Measurements from ENCODE around the gene CLCNKB. TPM values are rescaled to one million over a fixed set of nuclear protein-coding genes. Genes with fewer than 3 reads are reported as not detected.
A peak's percentile ranks its signal among the peaks of the same experiment; 100 is the strongest.
"Not testable (repeated sequence)": the region's sequence is repeated elsewhere in the genome, so short reads cannot be mapped to it uniquely, and the experiment has no call there.

The CLCNKB gene
- total RNA-seq, 1 experiment from 2014 or later, result not detected

GRCh38 chr1:16053781-16054502 lies 10.4 kb downstream of the CLCNKB start:
- no peak for DNase-seq (ENCODE audit: low read depth)
- in situ Hi-C loops (cut with HindIII; ENCODE audit: low pct_unique_long_range_greater_than_20kb, low sequenced_read_pairs), result no loop called here

GRCh38 chr1:16054598-16055540 lies 11.3 kb downstream of the CLCNKB start:
- in situ Hi-C loops (cut with HindIII; ENCODE audit: low pct_unique_long_range_greater_than_20kb, low sequenced_read_pairs), result no loop called here
- no peak for DNase-seq (ENCODE audit: low read depth)

GRCh38 chr1:16055613-16056520 lies 12.3 kb downstream of the CLCNKB start:
- DNase-seq (ENCODE audit: low read depth), result peak; percentile 72
- in situ Hi-C loops (cut with HindIII; ENCODE audit: low pct_unique_long_range_greater_than_20kb, low sequenced_read_pairs), result no loop called here

GRCh38 chr1:16056521-16056912 lies 12.9 kb downstream of the CLCNKB start:
- in situ Hi-C loops (cut with HindIII; ENCODE audit: low pct_unique_long_range_greater_than_20kb, low sequenced_read_pairs); DNase-seq (ENCODE audit: low read depth): not testable (repeated sequence)

GRCh38 chr1:16057314-16057915 lies 13.8 kb downstream of the CLCNKB start:
- DNase-seq (ENCODE audit: low read depth); in situ Hi-C loops (cut with HindIII; ENCODE audit: low pct_unique_long_range_greater_than_20kb, low sequenced_read_pairs): not testable (repeated sequence)

GRCh38 chr1:16058394-16059120 lies 15.0 kb downstream of the CLCNKB start:
- DNase-seq (ENCODE audit: low read depth); in situ Hi-C loops (cut with HindIII; ENCODE audit: low pct_unique_long_range_greater_than_20kb, low sequenced_read_pairs): not testable (repeated sequence)

- in situ Hi-C loops (cut with HindIII; ENCODE audit: low pct_unique_long_range_greater_than_20kb, low sequenced_read_pairs), result no loop called here
- no peak for DNase-seq (ENCODE audit: low read depth)
Measured at GRCh38 chr1:16061266-16061665, 17.7 kb downstream of the CLCNKB start.

- in situ Hi-C loops (cut with HindIII; ENCODE audit: low pct_unique_long_range_greater_than_20kb, low sequenced_read_pairs); DNase-seq (ENCODE audit: low read depth): not testable (repeated sequence)
Measured at GRCh38 chr1:16061989-16062686, 18.6 kb downstream of the CLCNKB start.

- DNase-seq (ENCODE audit: low read depth); in situ Hi-C loops (cut with HindIII; ENCODE audit: low pct_unique_long_range_greater_than_20kb, low sequenced_read_pairs): not testable (repeated sequence)
Measured at GRCh38 chr1:16062687-16063075, 19.1 kb downstream of the CLCNKB start.

- in situ Hi-C loops (cut with HindIII; ENCODE audit: low pct_unique_long_range_greater_than_20kb, low sequenced_read_pairs), result no loop called here
- no peak for DNase-seq (ENCODE audit: low read depth)
Measured at GRCh38 chr1:16063226-16063829, 19.7 kb downstream of the CLCNKB start.

GRCh38 chr1:16063921-16064320 lies 20.3 kb downstream of the CLCNKB start:
- DNase-seq (ENCODE audit: low read depth), result no peak
- in situ Hi-C loops (cut with HindIII; ENCODE audit: low pct_unique_long_range_greater_than_20kb, low sequenced_read_pairs), result no loop called here

GRCh38 chr1:16064536-16065268 lies 21.1 kb downstream of the CLCNKB start:
- no peak for DNase-seq (ENCODE audit: low read depth)
- in situ Hi-C loops (cut with HindIII; ENCODE audit: low pct_unique_long_range_greater_than_20kb, low sequenced_read_pairs), result no loop called here

GRCh38 chr1:16065269-16065576 lies 21.6 kb downstream of the CLCNKB start:
- DNase-seq (ENCODE audit: low read depth), result no peak
- in situ Hi-C loops (cut with HindIII; ENCODE audit: low pct_unique_long_range_greater_than_20kb, low sequenced_read_pairs), result no loop called here

- in situ Hi-C loops (cut with HindIII; ENCODE audit: low pct_unique_long_range_greater_than_20kb, low sequenced_read_pairs), result no loop called here
- no peak for DNase-seq (ENCODE audit: low read depth)
Measured at GRCh38 chr1:16066245-16066644, 22.7 kb downstream of the CLCNKB start.

- DNase-seq (ENCODE audit: low read depth), result peak; percentile 77
- in situ Hi-C loops (cut with HindIII; ENCODE audit: low pct_unique_long_range_greater_than_20kb, low sequenced_read_pairs), result no loop called here
Measured at GRCh38 chr1:16067127-16067768, 23.7 kb downstream of the CLCNKB start.

- in situ Hi-C loops (cut with HindIII; ENCODE audit: low pct_unique_long_range_greater_than_20kb, low sequenced_read_pairs), result no loop called here
- no peak for DNase-seq (ENCODE audit: low read depth)
Measured at GRCh38 chr1:16067933-16068332, 24.4 kb downstream of the CLCNKB start.
